Keratinocyte (primary cell): Measurements from ENCODE around the gene TTC3.

ENCODE experiments used
- CTCF ChIP-seq, 3 experiments: IDR thresholded peaks in 1 of 3; conservative IDR thresholded peaks in 1 of 3; optimal IDR thresholded peaks in 1 of 3; 2 replicates in 2 of 3; 3 replicates in 1 of 3; pipeline versions ENCODE3 to v1.5.1; 2011; ENCODE audit warnings: low read length in 3 of 3, mild to moderate bottlenecking in 3 of 3, moderate library complexity in 2 of 3, control low read depth in 1 of 3, inconsistent platforms in 1 of 3; ENCODE audit not compliant: insufficient read depth in 2 of 3; ENCODE audit errors: extremely low read depth in 1 of 3
- EZH2 ChIP-seq: IDR thresholded peaks from one replicate; pipeline ENCODE4 v1.6.1; 2012; ENCODE audit warnings: inconsistent platforms, mild to moderate bottlenecking, low read length, moderate library complexity

- TF ChIP-seq EZH2 (no peak), CTCF (optimal IDR thresholded peaks at IDR 0.05 in 1 of 3, IDR thresholded peaks at IDR 0.05 in 1 of 3, conservative IDR thresholded peaks at IDR 0.05 in 1 of 3; ENCODE audit: extremely low read depth in 1 of 3, insufficient read depth in 2 of 3, low read length in 3 of 3) (no peak)
These were observed 72.6 kb downstream of the TTC3 start for GRCh38 chr21:37145635-37146111.
